Kidney (tissue), 14 donors: ENCODE results near the gene CD209. TPM values are rescaled to one million over a fixed set of nuclear protein-coding genes. Genes with fewer than 3 reads are reported as not detected.
A peak's percentile ranks its signal among the peaks of the same experiment; 100 is the strongest.

Experiments
- DNase-seq, 5 donors: peaks; one replicate each; pipeline ENCODE4 v3.0.0-alpha.2; 2013 to 2020
- FAIRE-seq: peaks from 2 replicates; lab custom pipeline; 2012; peaks lifted over from hg19 to GRCh38; lab: Jason Lieb, UNC
- H3K27ac ChIP-seq, 2 donors: one replicate each; pipeline ENCODE4 v1.7.0; 2013; ENCODE audit warnings: low read depth in 2 of 2, low read length in 2 of 2, inconsistent platforms in 1 of 2
- H3K27me3 ChIP-seq: one replicate; pipeline ENCODE4 v1.7.1; 2013; ENCODE audit warnings: low read length, inconsistent platforms; ENCODE audit not compliant: control insufficient read depth, insufficient read depth
- H3K36me3 ChIP-seq, 3 donors: one replicate each; pipeline versions ENCODE4 v1.7.0 to v1.7.1; 2013; ENCODE audit warnings: low read length in 3 of 3, control low read depth in 1 of 3, inconsistent platforms in 1 of 3; ENCODE audit not compliant: insufficient read depth in 3 of 3, control insufficient read depth in 2 of 3
- H3K4me1 ChIP-seq, 3 donors: one replicate each; pipeline versions ENCODE4 v1.7.0 to v1.7.1; 2013; ENCODE audit warnings: low read length in 3 of 3, inconsistent platforms in 1 of 3, low read depth in 1 of 3; ENCODE audit not compliant: control insufficient read depth in 2 of 3, insufficient read depth in 2 of 3
- H3K4me3 ChIP-seq, 3 donors: one replicate each; pipeline versions ENCODE4 v1.7.0 to v1.8.1; 2013; ENCODE audit warnings: low read length in 3 of 3, control low read depth in 1 of 3, inconsistent platforms in 1 of 3
- H3K9ac ChIP-seq, 3 donors: one replicate each; pipeline versions ENCODE4 v1.7.0 to v1.7.1; 2013; ENCODE audit warnings: low read length in 3 of 3, control low read depth in 1 of 3, inconsistent platforms in 1 of 3
- H3K9me3 ChIP-seq, 3 donors: one replicate each; pipeline versions ENCODE4 v1.7.0 to v1.7.1; 2013; ENCODE audit warnings: low read length in 3 of 3, control low read depth in 1 of 3, inconsistent platforms in 1 of 3; ENCODE audit not compliant: control insufficient read depth in 2 of 3, insufficient read depth in 1 of 3
- CTCF ChIP-seq: IDR thresholded peaks from 3 replicates; pipeline ENCODE4 v1.5.1; 2012; ENCODE audit warnings: mild to moderate bottlenecking, moderate library complexity, borderline replicate concordance; ENCODE audit not compliant: insufficient read depth; ENCODE audit errors: extremely low read depth
- intact Hi-C: fragments of 100-400 bp; cut with DNase I; formaldehyde crosslinking; loops from one replicate; pipeline ENCODE4 v1.11.1; 2022
- polyA plus RNA-seq: library from polyadenylated mRNA; stranded (reverse); fragments of 350-450 nt; fragmentation: Illumina TruSeq; extraction: RNeasy Lipid Tissue Mini Kit (QIAGEN cat#74804); gene quantifications from one replicate; pipeline ENCODE4 v1.2.3, GENCODE V29; 2014; ENCODE audit warnings: low read depth, low replicate concordance; ENCODE audit not compliant: insufficient read depth
- total RNA-seq: library from RNA; stranded (reverse); fragmentation: NEBNext Ultra II Directional; extraction: Animal tissue kit (Norgen Biotek cat#: 25700); gene quantifications from one replicate; pipeline ENCODE4 v1.2.1, GENCODE V29; 2021
- donor health status: control.
- donor health status: control.
- donor health status: control.
- donor health status: control.
- donor health status: control.
- donor health status: DM: yes; HTN: yes; CAD: no.
- donor health status: Normal renal cell carcinoma (clear cell type).

CD209 gene
- total and polyA plus RNA-seq, 2 donors from 2014 or later, result 1.2 to 11.7 TPM

GRCh38 chr19:7730286-7731217 is 16.8 kb downstream of the CD209 start:
- intact Hi-C loops, result no loop called here
- no peaks in the 10 kb centered on the region for H3K36me3 ChIP-seq
- no peaks in the 10 kb centered on the region for H3K4me1 ChIP-seq
- TF ChIP-seq CTCF, result no peak
- no peak overlapping the region for H3K4me3 ChIP-seq
- H3K9ac ChIP-seq, result no peak overlapping the region
- H3K27me3 ChIP-seq, result peaks cover 18% of the 10 kb centered on the region
- peak in 2 of 5 donors; percentile 39 to 57 for DNase-seq
- no peak overlapping the region for H3K27ac ChIP-seq
- no peaks in the 10 kb centered on the region for H3K9me3 ChIP-seq
- no peak for FAIRE-seq

- peaks cover 18% of the 10 kb centered on the region for H3K27me3 ChIP-seq
- no peak for TF ChIP-seq CTCF
- H3K27ac ChIP-seq, result no peak overlapping the region
- H3K9me3 ChIP-seq, result no peaks in the 10 kb centered on the region
- intact Hi-C loops, result no loop called here
- FAIRE-seq (no peak), DNase-seq (peak in 2 of 5 donors; percentile 31 to 73)
- H3K4me3 ChIP-seq, result no peak overlapping the region
- no peaks in the 10 kb centered on the region for H3K4me1 ChIP-seq
- H3K36me3 ChIP-seq, result no peaks in the 10 kb centered on the region
- H3K9ac ChIP-seq, result no peak overlapping the region
These were observed 17.5 kb downstream of the CD209 start for GRCh38 chr19:7729831-7730285.

- DNase-seq (no peak), FAIRE-seq (no peak)
- no peak overlapping the region for H3K27ac ChIP-seq
- H3K36me3 ChIP-seq, result no peaks in the 10 kb centered on the region
- TF ChIP-seq CTCF, result no peak
- intact Hi-C loops, result no loop called here
- H3K27me3 ChIP-seq, result peaks cover 18% of the 10 kb centered on the region
- H3K9ac ChIP-seq, result no peak overlapping the region
- H3K4me3 ChIP-seq, result no peak overlapping the region
- no peaks in the 10 kb centered on the region for H3K9me3 ChIP-seq
- H3K4me1 ChIP-seq, result no peaks in the 10 kb centered on the region
These were observed 18.1 kb downstream of the CD209 start for GRCh38 chr19:7729211-7729610.
